Tibial nerve (tissue), 4 donors: ENCODE measurements around the gene FBLL1. TPM values are rescaled to one million over a fixed set of nuclear protein-coding genes. Genes with fewer than 3 reads are reported as not detected.

Source experiments
- DNase-seq, 2 donors: peaks; one replicate each; pipeline ENCODE4 v3.0.0-alpha.2; 2019; ENCODE audit warnings: low spot score in 2 of 2
- H3K27ac ChIP-seq, 4 donors: fragments of 200-600 bp; sonication (generic) in 3 of 4; one replicate each; pipeline ENCODE4 v1.5.1; 2017 to 2019; ENCODE audit warnings: mild to moderate bottlenecking in 1 of 4
- H3K27me3 ChIP-seq, 2 donors: fragments of 200-600 bp; sonication (generic) in 1 of 2; one replicate each; pipeline versions ENCODE4 v1.5.1 to v1.6.0; 2017 to 2019
- H3K36me3 ChIP-seq, 3 donors: fragments of 200-600 bp; sonication (generic); one replicate each; pipeline ENCODE4 v1.5.1; 2018 to 2019
- H3K4me1 ChIP-seq, 4 donors: fragments of 200-600 bp; sonication (generic) in 3 of 4; one replicate each; pipeline ENCODE4 v1.5.1; 2017 to 2019
- H3K4me3 ChIP-seq, 4 donors: fragments of 200-600 bp; sonication (generic) in 3 of 4; one replicate each; pipeline ENCODE4 v1.5.1; 2017 to 2019; ENCODE audit warnings: mild to moderate bottlenecking in 1 of 4, moderate library complexity in 1 of 4
- H3K9me3 ChIP-seq, 4 donors: fragments of 200-600 bp; sonication (generic) in 3 of 4; one replicate each; pipeline ENCODE4 v1.5.1; 2017 to 2019
- CTCF ChIP-seq, 5 experiments: fragments of 200-600 bp in 3 of 5; fragments of 450-650 bp in 2 of 5; sonication (generic) in 3 of 5; IDR thresholded peaks; one replicate each; pipeline ENCODE4 v1.5.1; 2016 to 2019; ENCODE audit warnings: antibody characterized with exemption in 5 of 5, mild to moderate bottlenecking in 3 of 5, moderate library complexity in 2 of 5
- EP300 ChIP-seq, 2 donors: sonication (generic); formaldehyde crosslinking; IDR thresholded peaks; one replicate each; pipeline ENCODE4 v1.6.1; 2017; ENCODE audit warnings: antibody characterized with exemption in 2 of 2, mild to moderate bottlenecking in 1 of 2
- POLR2A ChIP-seq, 2 donors: fragments of 450-650 bp; IDR thresholded peaks; one replicate each; pipeline ENCODE4 v1.6.1; 2017; ENCODE audit warnings: antibody characterized with exemption in 2 of 2, mild to moderate bottlenecking in 2 of 2, moderate library complexity in 2 of 2
- WGBS, 2 donors: methylation state at CpG; one replicate each; pipeline ENCODE4 v1.1.5; 2018; 5-methylcytosine and 5-hydroxymethylcytosine counted together
- small RNA-seq: library from RNA; depleted of rRNA; stranded (forward); fragments of <200 nt; gene quantifications from one replicate; pipeline ENCODE3, GENCODE V24; 2016
- total RNA-seq, 4 donors: library from RNA; depleted of rRNA; stranded (reverse); fragments of >200 nt; gene quantifications; one replicate each; pipeline ENCODE4 v1.1.0, GENCODE V29; 2016

FBLL1 gene
- total RNA-seq, 4 donors from 2014 or later: not detected

- Histone ChIP-seq H3K27me3 (no peaks in the 10 kb centered on the region), H3K27ac (peak overlapping the region in 2 of 4 donors; percentile 94 to 99), H3K9me3 (no peaks in the 10 kb centered on the region), H3K4me3 (peak overlapping the region; percentile 64 to 97 (median 90)), H3K36me3 (no peaks in the 10 kb centered on the region), H3K4me1 (peaks cover 0 to 35% (median 17%) of the 10 kb centered on the region in 4 donors)
- WGBS, 2 donors: 15 to 19% methylated on average over 3 of the region's 3 CpGs
- DNase-seq: no peak
- TF ChIP-seq POLR2A (IDR thresholded peaks at IDR 0.05) (no peak), CTCF (IDR thresholded peaks at IDR 0.05) (no peak), EP300 (IDR thresholded peaks at IDR 0.05) (no peak)
These were observed 48.9 kb downstream of the FBLL1 start for GRCh38 chr5:168578006-168578405.

- Histone ChIP-seq H3K4me3 (peak within 1 kb of the TSS; percentile 64 to 97 (median 90)), H3K36me3 (no peaks in the 10 kb centered on the region), H3K4me1 (peaks cover 0 to 35% (median 17%) of the 10 kb centered on the region in 4 donors), H3K27ac (peak within 1 kb of the TSS; percentile 86 to 99 (median 96)), H3K27me3 (no peaks in the 10 kb centered on the region), H3K9me3 (no peaks in the 10 kb centered on the region)
- TF ChIP-seq CTCF (IDR thresholded peaks at IDR 0.05) (no peak), EP300 (IDR thresholded peaks at IDR 0.05) (peak in 1 of 2 donors; percentile 10)
- WGBS, 2 donors: 0 to 1% methylated on average over 23 to 44 of the region's 63 CpGs
- peak in 1 of 2 donors; percentile 50 for DNase-seq
These were observed 49.7 kb downstream of the FBLL1 start, which contains the start of gene PANK3 for GRCh38 chr5:168578538-168579487. Gene PANK3, minus strand, starts transcription at chr5:168579368. Its CDS starts 85 bp downstream, at chr5:168579283.

GRCh38 chr5:168579488-168580226 lies 50.6 kb downstream of the FBLL1 start:
- DNase-seq: peak; percentile 91 to 94
- TF ChIP-seq EP300 (IDR thresholded peaks at IDR 0.05) (peak; percentile 75 to 91), POLR2A (IDR thresholded peaks at IDR 0.05) (peak; percentile 80 to 90), CTCF (IDR thresholded peaks at IDR 0.05) (peak in 2 of 5 experiments; percentile 14 to 37)
- Histone ChIP-seq H3K9me3 (no peaks in the 10 kb centered on the region), H3K36me3 (no peaks in the 10 kb centered on the region), H3K4me3 (peak overlapping the region; percentile 45 to 97 (median 80)), H3K27ac (peak overlapping the region; percentile 86 to 99 (median 96)), H3K27me3 (no peaks in the 10 kb centered on the region), H3K4me1 (peaks cover 0 to 35% (median 17%) of the 10 kb centered on the region in 4 donors)
- 3 to 9% methylated on average over 16 to 25 of the region's 52 CpGs for WGBS, 2 donors

- 15 to 30% methylated on average over 3 of the region's 3 CpGs for WGBS, 2 donors
- no peak for DNase-seq
- H3K27ac ChIP-seq: peak overlapping the region; percentile 86 to 99 (median 96)
These were observed 51.1 kb downstream of the FBLL1 start for GRCh38 chr5:168580227-168580508.

More at GRCh38 chr5:168580227-168580508, 51.1 kb downstream of the FBLL1 start:
- Histone ChIP-seq H3K36me3 (no peaks in the 10 kb centered on the region), H3K9me3 (no peaks in the 10 kb centered on the region), H3K4me3 (peak overlapping the region; percentile 45 to 97 (median 80)), H3K27me3 (no peaks in the 10 kb centered on the region), H3K4me1 (peaks cover 0 to 35% (median 17%) of the 10 kb centered on the region in 4 donors)
- TF ChIP-seq POLR2A (IDR thresholded peaks at IDR 0.05) (no peak), EP300 (IDR thresholded peaks at IDR 0.05) (no peak), CTCF (IDR thresholded peaks at IDR 0.05) (no peak)

Small RNAs within 50 kb of the gene (small RNA-seq; reads per million reads assigned to genes)
- gene MIR103A1: not detected

Other genes starting within 250 kb of the FBLL1 start
- 1 to 10 TPM in 2 of 4 donors, under 1 TPM in 2; 0.78 to 3.3 (median 1.00) TPM for gene WWC1, start 237.7 kb upstream of the FBLL1 start, total RNA-seq
- 10 to 100 TPM; 42.8 to 56.8 (median 52.9) TPM for gene RARS1, start 42.8 kb upstream of the FBLL1 start, total RNA-seq
- 10 to 100 TPM; 26.9 to 46.3 (median 31.6) TPM for gene PANK3, start 50.1 kb downstream of the FBLL1 start, total RNA-seq